ENCODE data around the gene CAMTA1.

CAMTA1 gene

GRCh38 chr1:7253118-7253480, 467.8 kb downstream of the CAMTA1 start:
- DNase-seq (ENCODE audit: low read depth) = no peak

GRCh38 chr1:7253988-7254587, 468.8 kb downstream of the CAMTA1 start:
- no peak overlapping the region for H3K4me3 ChIP-seq (ENCODE audit: low read length)
- TF ChIP-seq, protein P1, sequence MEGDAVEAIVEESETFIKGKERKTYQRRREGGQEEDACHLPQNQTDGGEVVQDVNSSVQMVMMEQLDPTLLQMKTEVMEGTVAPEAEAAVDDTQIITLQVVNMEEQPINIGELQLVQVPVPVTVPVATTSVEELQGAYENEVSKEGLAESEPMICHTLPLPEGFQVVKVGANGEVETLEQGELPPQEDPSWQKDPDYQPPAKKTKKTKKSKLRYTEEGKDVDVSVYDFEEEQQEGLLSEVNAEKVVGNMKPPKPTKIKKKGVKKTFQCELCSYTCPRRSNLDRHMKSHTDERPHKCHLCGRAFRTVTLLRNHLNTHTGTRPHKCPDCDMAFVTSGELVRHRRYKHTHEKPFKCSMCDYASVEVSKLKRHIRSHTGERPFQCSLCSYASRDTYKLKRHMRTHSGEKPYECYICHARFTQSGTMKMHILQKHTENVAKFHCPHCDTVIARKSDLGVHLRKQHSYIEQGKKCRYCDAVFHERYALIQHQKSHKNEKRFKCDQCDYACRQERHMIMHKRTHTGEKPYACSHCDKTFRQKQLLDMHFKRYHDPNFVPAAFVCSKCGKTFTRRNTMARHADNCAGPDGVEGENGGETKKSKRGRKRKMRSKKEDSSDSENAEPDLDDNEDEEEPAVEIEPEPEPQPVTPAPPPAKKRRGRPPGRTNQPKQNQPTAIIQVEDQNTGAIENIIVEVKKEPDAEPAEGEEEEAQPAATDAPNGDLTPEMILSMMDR (IDR thresholded peaks at IDR 0.05; ENCODE audit: insufficient read depth, low read depth, low read length, missing control alignments) = no peak
- DNase-seq (ENCODE audit: low read depth) = no peak

More at GRCh38 chr1:7253118-7253480, 467.8 kb downstream of the CAMTA1 start:
- TF ChIP-seq, protein P1 (IDR thresholded peaks at IDR 0.05; ENCODE audit: insufficient read depth, low read depth, low read length, missing control alignments) = no peak
- H3K4me3 ChIP-seq (ENCODE audit: low read length) = no peak overlapping the region

GRCh38 chr1:7255303-7256058, 470.2 kb downstream of the CAMTA1 start:
- TF ChIP-seq, protein P1 (IDR thresholded peaks at IDR 0.05; ENCODE audit: insufficient read depth, low read depth, low read length, missing control alignments) = no peak
- peak; percentile 67 for DNase-seq (ENCODE audit: low read depth)
- no peak overlapping the region for H3K4me3 ChIP-seq (ENCODE audit: low read length)

DNA sequence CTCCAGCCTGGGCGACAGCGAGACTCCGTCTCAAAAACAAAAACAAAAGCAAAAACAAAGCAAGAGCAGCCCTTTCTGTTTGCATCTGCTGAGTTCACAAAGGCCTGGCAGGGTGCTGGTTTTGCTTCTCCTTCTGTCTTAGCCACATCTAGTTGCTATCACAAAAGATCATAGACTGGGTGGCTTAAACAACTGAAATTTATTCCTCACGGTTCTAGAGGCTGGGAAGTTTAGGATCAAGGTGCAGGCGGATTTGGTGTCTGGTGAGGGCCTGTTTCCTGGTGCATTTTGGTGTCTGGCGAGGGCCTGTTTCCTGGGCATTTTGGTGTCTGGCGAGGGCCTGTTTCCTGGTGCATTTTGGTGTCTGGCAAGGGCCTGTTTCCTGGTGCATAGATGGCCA, 471.3 kb downstream of the CAMTA1 start:
- no peak for DNase-seq (ENCODE audit: low read depth)
- no peak overlapping the region for H3K4me3 ChIP-seq (ENCODE audit: low read length)
- TF ChIP-seq, protein P1 (IDR thresholded peaks at IDR 0.05; ENCODE audit: insufficient read depth, low read depth, low read length, missing control alignments) = no peak

GRCh38 chr1:7257225-7257624, 472.0 kb downstream of the CAMTA1 start:
- TF ChIP-seq, protein P1 (IDR thresholded peaks at IDR 0.05; ENCODE audit: insufficient read depth, low read depth, low read length, missing control alignments) = no peak
- no peak for DNase-seq (ENCODE audit: low read depth)
- H3K4me3 ChIP-seq (ENCODE audit: low read length) = no peak overlapping the region

- TF ChIP-seq, protein P1 (IDR thresholded peaks at IDR 0.05; ENCODE audit: insufficient read depth, low read depth, low read length, missing control alignments) = no peak
- no peak overlapping the region for H3K4me3 ChIP-seq (ENCODE audit: low read length)
- DNase-seq (ENCODE audit: low read depth) = no peak
These were observed 473.4 kb downstream of the CAMTA1 start for GRCh38 chr1:7258589-7259135.

Measured in epithelial cell of esophagus (primary cell).